CD14-positive monocyte (primary cell): ENCODE results near the gene TFAP2B. TPM values are rescaled to one million over a fixed set of nuclear protein-coding genes. Genes with fewer than 3 reads are reported as not detected.
A peak's percentile ranks its signal among the peaks of the same experiment; 100 is the strongest.

Source experiments
- DNase-seq, 3 donors: peaks; one replicate each; pipeline ENCODE4 v3.0.0-alpha.2; 2011 to 2022
- H2AFZ ChIP-seq: 2 replicates; pipeline ENCODE4 v1.6.0; 2012; ENCODE audit warnings: mild to moderate bottlenecking, low read depth, low read length, inconsistent platforms; ENCODE audit not compliant: insufficient read depth, poor library complexity, severe bottlenecking
- H3K27ac ChIP-seq, 2 donors: 1 replicate in 1 of 2; 2 replicates in 1 of 2; pipeline ENCODE4 v1.5.1; 2012 to 2013; ENCODE audit warnings: low read length in 2 of 2, control low read depth in 1 of 2, inconsistent platforms in 1 of 2, low read depth in 1 of 2, mild to moderate bottlenecking in 1 of 2
- H3K27me3 ChIP-seq, 2 donors: one replicate each; pipeline versions ENCODE4 v1.6.0 to v1.6.1; 2011 to 2013; ENCODE audit warnings: low read length in 2 of 2; ENCODE audit not compliant: control insufficient read depth in 2 of 2, insufficient read depth in 2 of 2
- H3K36me3 ChIP-seq, 2 donors: replicated peaks in 1 of 2; 1 replicate in 1 of 2; 2 replicates in 1 of 2; pipeline versions ENCODE4 v1.5.1 to v1.6.1; 2012 to 2013; ENCODE audit warnings: low read length in 2 of 2, control low read depth in 1 of 2, inconsistent platforms in 1 of 2, mild to moderate bottlenecking in 1 of 2; ENCODE audit not compliant: insufficient read depth in 2 of 2, control insufficient read depth in 1 of 2
- H3K4me1 ChIP-seq, 2 donors: 1 replicate in 1 of 2; 2 replicates in 1 of 2; pipeline versions ENCODE4 v1.5.1 to v1.6.1; 2012 to 2013; ENCODE audit warnings: low read length in 2 of 2, control low read depth in 1 of 2, inconsistent platforms in 1 of 2, mild to moderate bottlenecking in 1 of 2, moderate library complexity in 1 of 2; ENCODE audit not compliant: insufficient read depth in 2 of 2, control insufficient read depth in 1 of 2
- H3K4me2 ChIP-seq: replicated peaks from 2 replicates; pipeline ENCODE3; 2012; ENCODE audit warnings: low read length, moderate library complexity, mild to moderate bottlenecking; ENCODE audit not compliant: poor library complexity, severe bottlenecking; ENCODE audit errors: extremely low read depth
- H3K4me3 ChIP-seq, 3 experiments: fragments of 200-600 bp in 1 of 3; sonication (generic) in 1 of 3; replicated peaks in 1 of 3; 1 replicate in 2 of 3; 2 replicates in 1 of 3; pipeline ENCODE4 v1.5.1; 2011 to 2013; ENCODE audit warnings: low read length in 3 of 3, mild to moderate bottlenecking in 3 of 3, control low read depth in 2 of 3, low read depth in 2 of 3, inconsistent platforms in 1 of 3, moderate library complexity in 1 of 3
- H3K79me2 ChIP-seq: 2 replicates; pipeline ENCODE4 v1.6.0; 2012; ENCODE audit warnings: mild to moderate bottlenecking, control low read depth, inconsistent platforms, low read length, moderate library complexity; ENCODE audit not compliant: insufficient read depth
- H3K9ac ChIP-seq: 2 replicates; pipeline ENCODE4 v1.6.0; 2017; ENCODE audit warnings: low read length, mild to moderate bottlenecking; ENCODE audit not compliant: insufficient read depth, poor library complexity, severe bottlenecking
- H3K9me3 ChIP-seq, 2 donors: replicated peaks in 1 of 2; 1 replicate in 1 of 2; 2 replicates in 1 of 2; pipeline versions ENCODE4 v1.5.1 to v1.6.1; 2012 to 2013; ENCODE audit warnings: low read length in 2 of 2, control low read depth in 1 of 2; ENCODE audit not compliant: control insufficient read depth in 1 of 2, insufficient read depth in 1 of 2
- H4K20me1 ChIP-seq: 2 replicates; pipeline ENCODE4 v1.6.0; 2012; ENCODE audit warnings: mild to moderate bottlenecking, low read length, control low read depth, moderate library complexity; ENCODE audit not compliant: insufficient read depth
- H3K27ac Mint-ChIP-seq, 7 donors: one replicate each; pipeline ENCODE4 v1.8.0; 2020; ENCODE audit warnings: mild to moderate bottlenecking in 7 of 7, mixed read lengths in 7 of 7, moderate library complexity in 6 of 7, inconsistent platforms in 2 of 7
- H3K27me3 Mint-ChIP-seq, 3 donors: one replicate each; pipeline ENCODE4 v1.8.0; 2021 to 2022; ENCODE audit warnings: low read depth in 3 of 3, mild to moderate bottlenecking in 3 of 3, mixed read lengths in 3 of 3, moderate library complexity in 3 of 3, inconsistent platforms in 1 of 3
- H3K36me3 Mint-ChIP-seq, 2 donors: one replicate each; pipeline ENCODE4 v1.8.0; 2020; ENCODE audit warnings: mixed read lengths in 2 of 2, inconsistent platforms in 1 of 2, mild to moderate bottlenecking in 1 of 2
- H3K4me1 Mint-ChIP-seq: one replicate; pipeline ENCODE4 v1.8.0; 2020; ENCODE audit warnings: mild to moderate bottlenecking, mixed read lengths
- H3K4me3 Mint-ChIP-seq, 2 donors: one replicate each; pipeline ENCODE4 v1.8.0; 2020; ENCODE audit warnings: mild to moderate bottlenecking in 2 of 2, mixed read lengths in 2 of 2, moderate library complexity in 1 of 2
- H3K9me3 Mint-ChIP-seq, 7 donors: one replicate each; pipeline ENCODE4 v1.8.0; 2020 to 2022; ENCODE audit warnings: mixed read lengths in 7 of 7, mild to moderate bottlenecking in 6 of 7, moderate library complexity in 6 of 7, inconsistent platforms in 2 of 7
- WGBS: methylation state at CpG from one replicate; pipeline ENCODE4 v1.1.5; 2013; ENCODE audit warnings: missing lambda C conversion rate; ENCODE audit not compliant: insufficient coverage; 5-methylcytosine and 5-hydroxymethylcytosine counted together
- intact Hi-C, 2 donors: fragments of 100-400 bp; cut with micrococcal nuclease; formaldehyde crosslinking; loops; one replicate each; pipeline versions ENCODE4 v1.15.0 to v1.15.1; 2023
- polyA plus RNA-seq, 3 donors: library from polyadenylated mRNA; depleted of rRNA in 1 of 3; unstranded in 2 of 3; stranded (reverse) in 1 of 3; fragments of 300-500 nt in 2 of 3; fragments of >200 nt in 1 of 3; fragmentation: Illumina TruSeq in 2 of 3; gene quantifications; 1 replicate in 2 of 3; 2 replicates in 1 of 3; pipeline ENCODE4 v1.2.3, GENCODE V29; 2012 to 2021
- TF ChIP-seq, protein P1 (sequence below): fragments of 200-600 bp; IDR thresholded peaks from one replicate; pipeline ENCODE4 v1.8.0; 2022; ENCODE audit warnings: antibody characterized with exemption, mild to moderate bottlenecking

TFAP2B gene
- polyA plus RNA-seq, 3 donors, result not detected

DNA sequence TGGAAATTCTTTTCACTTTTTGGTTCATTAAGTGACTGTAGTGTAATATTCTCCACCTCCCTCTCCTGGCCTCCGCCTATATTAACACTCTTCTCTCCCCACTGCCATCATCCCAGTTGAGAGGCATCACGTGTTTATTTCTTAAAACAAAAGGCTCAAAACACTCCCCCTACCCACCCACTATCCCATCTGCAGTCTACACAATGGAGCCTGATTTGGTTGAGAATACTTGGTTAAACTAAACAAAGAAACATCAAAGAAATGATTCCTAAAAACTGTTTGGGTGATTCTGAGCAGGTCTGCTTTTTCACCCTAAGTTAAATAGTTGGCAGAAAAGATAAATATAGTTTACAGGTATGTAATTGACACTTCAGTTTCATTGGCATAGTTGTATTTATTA lies 5.9 kb downstream of the TFAP2B start:
- Histone ChIP-seq H3K27me3 (peaks cover 92 to 99% of the 10 kb centered on the region in 2 donors), H3K9ac (no peak overlapping the region), H2AFZ (no peak overlapping the region), H3K27ac (no peak overlapping the region), H3K9me3 (peaks cover 0 to 58% of the 10 kb centered on the region in 2 donors), H3K79me2 (no peaks in the 10 kb centered on the region), H3K4me1 (no peaks in the 10 kb centered on the region), H4K20me1 (no peaks in the 10 kb centered on the region), H3K4me3 (no peak overlapping the region), H3K4me2 (no peak overlapping the region), H3K36me3 (no peaks in the 10 kb centered on the region)
- Mint-ChIP-seq H3K36me3 (peaks cover 0 to 9% of the 10 kb centered on the region in 2 donors), H3K9me3 (peaks cover 0 to 20% (median 13%) of the 10 kb centered on the region in 7 donors), H3K4me1 (peaks cover 11% of the 10 kb centered on the region), H3K4me3 (peak overlapping the region in 1 of 2 donors; percentile 43), H3K27ac (no peak overlapping the region), H3K27me3 (peaks cover 89 to 95% (median 94%) of the 10 kb centered on the region in 3 donors)
- TF ChIP-seq, protein P1, sequence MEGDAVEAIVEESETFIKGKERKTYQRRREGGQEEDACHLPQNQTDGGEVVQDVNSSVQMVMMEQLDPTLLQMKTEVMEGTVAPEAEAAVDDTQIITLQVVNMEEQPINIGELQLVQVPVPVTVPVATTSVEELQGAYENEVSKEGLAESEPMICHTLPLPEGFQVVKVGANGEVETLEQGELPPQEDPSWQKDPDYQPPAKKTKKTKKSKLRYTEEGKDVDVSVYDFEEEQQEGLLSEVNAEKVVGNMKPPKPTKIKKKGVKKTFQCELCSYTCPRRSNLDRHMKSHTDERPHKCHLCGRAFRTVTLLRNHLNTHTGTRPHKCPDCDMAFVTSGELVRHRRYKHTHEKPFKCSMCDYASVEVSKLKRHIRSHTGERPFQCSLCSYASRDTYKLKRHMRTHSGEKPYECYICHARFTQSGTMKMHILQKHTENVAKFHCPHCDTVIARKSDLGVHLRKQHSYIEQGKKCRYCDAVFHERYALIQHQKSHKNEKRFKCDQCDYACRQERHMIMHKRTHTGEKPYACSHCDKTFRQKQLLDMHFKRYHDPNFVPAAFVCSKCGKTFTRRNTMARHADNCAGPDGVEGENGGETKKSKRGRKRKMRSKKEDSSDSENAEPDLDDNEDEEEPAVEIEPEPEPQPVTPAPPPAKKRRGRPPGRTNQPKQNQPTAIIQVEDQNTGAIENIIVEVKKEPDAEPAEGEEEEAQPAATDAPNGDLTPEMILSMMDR, result no peak
- no peak for DNase-seq
- intact Hi-C loops, result no loop called here
- no CpG with 5 or more reads among the region's 2 CpGs for WGBS

DNA sequence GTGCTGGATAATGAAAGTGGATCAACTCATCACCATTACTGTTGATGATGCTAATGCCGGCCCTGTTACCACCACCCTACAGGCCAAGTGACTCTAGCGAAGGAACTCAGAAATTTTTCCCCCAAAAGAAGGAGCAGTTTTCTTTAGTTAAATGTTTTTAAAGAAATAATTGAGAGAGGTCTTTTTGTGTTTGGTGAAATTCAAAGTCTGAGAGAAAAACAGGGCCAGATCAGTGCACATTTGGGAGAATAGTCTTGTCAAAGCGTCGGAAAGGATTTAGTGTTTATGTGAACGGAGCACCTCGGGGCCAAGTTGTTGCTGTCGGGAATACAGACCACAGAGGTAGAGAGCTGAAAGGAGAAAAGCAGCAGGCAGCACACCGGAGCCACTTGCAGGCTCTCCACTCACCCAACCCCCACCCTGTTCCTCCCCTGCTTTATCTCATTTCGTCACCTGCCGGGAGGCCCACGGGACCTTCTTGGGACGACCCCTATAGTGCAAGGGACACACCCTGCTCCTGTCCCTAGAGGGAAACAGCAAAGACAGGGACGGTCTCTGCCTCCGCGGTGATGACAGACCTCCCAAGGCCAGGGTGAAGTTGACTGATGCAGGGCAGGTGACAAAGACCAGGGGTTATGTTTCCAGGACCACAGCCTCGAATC lies 6.8 kb downstream of the TFAP2B start:
- no peaks in the 10 kb centered on the region for H4K20me1 ChIP-seq
- H3K9me3 Mint-ChIP-seq, result peaks cover 0 to 17% (median 12%) of the 10 kb centered on the region in 7 donors
- peaks cover 87 to 95% (median 91%) of the 10 kb centered on the region in 3 donors for H3K27me3 Mint-ChIP-seq
- H3K9ac ChIP-seq, result no peak overlapping the region
- H3K4me1 ChIP-seq, result no peaks in the 10 kb centered on the region
- H3K4me2 ChIP-seq, result no peak overlapping the region
- intact Hi-C loops, result no loop called here
- no peaks in the 10 kb centered on the region for H3K79me2 ChIP-seq
- H3K4me3 ChIP-seq, result no peak overlapping the region
- TF ChIP-seq, protein P1, result no peak
- peaks cover 0 to 9% of the 10 kb centered on the region in 2 donors for H3K36me3 Mint-ChIP-seq
- H3K36me3 ChIP-seq, result no peaks in the 10 kb centered on the region
- no peak for DNase-seq
- H3K27ac ChIP-seq, result no peak overlapping the region
- H3K27ac Mint-ChIP-seq, result no peak overlapping the region
- H3K9me3 ChIP-seq, result peaks cover 0 to 53% of the 10 kb centered on the region in 2 donors
- peaks cover 3% of the 10 kb centered on the region for H3K4me1 Mint-ChIP-seq
- 5% methylated on average over 9 of the region's 16 CpGs for WGBS
- peak overlapping the region in 1 of 2 donors; percentile 68 for H3K4me3 Mint-ChIP-seq
- peaks cover 92 to 100% of the 10 kb centered on the region in 2 donors for H3K27me3 ChIP-seq
- no peak overlapping the region for H2AFZ ChIP-seq
